ENCODE measurements around the gene ASTN2. TPM values are rescaled to one million over a fixed set of nuclear protein-coding genes. Genes with fewer than 3 reads are reported as not detected.

The ASTN2 gene
- total RNA-seq, 1 donor from 2014 or later, result 13.6 TPM

DNA sequence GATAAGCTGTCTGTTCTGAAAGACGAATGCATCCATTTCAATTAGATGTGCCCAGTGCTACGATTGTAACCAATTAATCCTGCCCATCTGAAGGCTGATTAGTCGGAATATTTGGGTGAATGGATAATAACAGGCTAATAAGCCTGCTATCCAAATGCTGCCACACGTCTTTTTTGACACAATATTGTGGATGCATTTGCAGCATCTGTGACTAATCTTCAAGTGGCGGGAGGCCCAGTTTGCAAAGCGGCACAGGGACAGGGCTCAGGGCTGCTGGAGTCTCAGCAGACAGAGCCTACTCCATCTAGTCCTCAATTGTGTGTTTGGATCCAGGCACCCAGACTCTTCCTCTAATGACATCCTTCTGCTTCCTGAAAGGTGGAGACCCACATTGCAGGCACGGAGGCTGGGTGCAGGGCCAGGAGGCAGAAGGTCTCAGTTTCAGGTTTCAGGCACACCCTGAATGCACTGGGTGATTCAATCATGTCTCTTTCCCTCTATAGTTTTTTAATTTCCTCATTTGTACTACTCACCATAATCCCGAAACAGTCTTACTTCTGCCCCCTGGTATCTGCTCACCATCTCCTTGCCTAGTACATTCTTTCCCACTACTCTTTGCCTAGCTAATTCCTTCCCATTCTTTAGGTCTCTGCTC is 169.6 kb downstream of the ASTN2 start:
- H3K4me2 ChIP-seq (ENCODE audit: low read length), result no peak overlapping the region
- no peaks in the 10 kb centered on the region for H3K9me3 ChIP-seq (ENCODE audit: insufficient read depth, low read depth, low read length)
- H4K20me1 ChIP-seq (ENCODE audit: insufficient read depth, low read length), result no peaks in the 10 kb centered on the region
- Mint-ChIP-seq H3K9me3 (ENCODE audit: unreplicated experiment) (no peaks in the 10 kb centered on the region), H3K27me3 (ENCODE audit: low read depth, unreplicated experiment) (no peaks in the 10 kb centered on the region), H3K4me1 (ENCODE audit: low read depth, unreplicated experiment) (no peaks in the 10 kb centered on the region), H3K4me3 (ENCODE audit: unreplicated experiment) (no peak overlapping the region), H3K36me3 (ENCODE audit: low read depth, unreplicated experiment) (no peaks in the 10 kb centered on the region), H3K27ac (ENCODE audit: unreplicated experiment) (no peak overlapping the region)
- TF ChIP-seq, protein P1, sequence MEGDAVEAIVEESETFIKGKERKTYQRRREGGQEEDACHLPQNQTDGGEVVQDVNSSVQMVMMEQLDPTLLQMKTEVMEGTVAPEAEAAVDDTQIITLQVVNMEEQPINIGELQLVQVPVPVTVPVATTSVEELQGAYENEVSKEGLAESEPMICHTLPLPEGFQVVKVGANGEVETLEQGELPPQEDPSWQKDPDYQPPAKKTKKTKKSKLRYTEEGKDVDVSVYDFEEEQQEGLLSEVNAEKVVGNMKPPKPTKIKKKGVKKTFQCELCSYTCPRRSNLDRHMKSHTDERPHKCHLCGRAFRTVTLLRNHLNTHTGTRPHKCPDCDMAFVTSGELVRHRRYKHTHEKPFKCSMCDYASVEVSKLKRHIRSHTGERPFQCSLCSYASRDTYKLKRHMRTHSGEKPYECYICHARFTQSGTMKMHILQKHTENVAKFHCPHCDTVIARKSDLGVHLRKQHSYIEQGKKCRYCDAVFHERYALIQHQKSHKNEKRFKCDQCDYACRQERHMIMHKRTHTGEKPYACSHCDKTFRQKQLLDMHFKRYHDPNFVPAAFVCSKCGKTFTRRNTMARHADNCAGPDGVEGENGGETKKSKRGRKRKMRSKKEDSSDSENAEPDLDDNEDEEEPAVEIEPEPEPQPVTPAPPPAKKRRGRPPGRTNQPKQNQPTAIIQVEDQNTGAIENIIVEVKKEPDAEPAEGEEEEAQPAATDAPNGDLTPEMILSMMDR (IDR thresholded peaks at IDR 0.05; ENCODE audit: insufficient read depth, low read depth, low read length), result no peak
- no peak for TF ChIP-seq EZH2 (IDR thresholded peaks at IDR 0.05; ENCODE audit: insufficient read depth, low read length)
- peaks cover 3% of the 10 kb centered on the region for H3K27me3 ChIP-seq (ENCODE audit: insufficient read depth, low read length)
- H3K79me2 ChIP-seq (ENCODE audit: insufficient read depth, low read length), result no peaks in the 10 kb centered on the region
- DNase-seq (ENCODE audit: low read depth), result no peak
- no peaks in the 10 kb centered on the region for H3K4me1 ChIP-seq (ENCODE audit: insufficient read depth, low read length)
- no peak overlapping the region for H3K9ac ChIP-seq (ENCODE audit: low read length)
- no peak overlapping the region for H3K27ac ChIP-seq (ENCODE audit: low read depth, low read length)
- FAIRE-seq, result no peak
- no peaks in the 10 kb centered on the region for H3K36me3 ChIP-seq (ENCODE audit: insufficient read depth, low read length)
- H2AFZ ChIP-seq (ENCODE audit: low read depth, low read length), result no peak overlapping the region
- no peak overlapping the region for H3K4me3 ChIP-seq (ENCODE audit: insufficient read depth, low read depth, low read length)

DNA sequence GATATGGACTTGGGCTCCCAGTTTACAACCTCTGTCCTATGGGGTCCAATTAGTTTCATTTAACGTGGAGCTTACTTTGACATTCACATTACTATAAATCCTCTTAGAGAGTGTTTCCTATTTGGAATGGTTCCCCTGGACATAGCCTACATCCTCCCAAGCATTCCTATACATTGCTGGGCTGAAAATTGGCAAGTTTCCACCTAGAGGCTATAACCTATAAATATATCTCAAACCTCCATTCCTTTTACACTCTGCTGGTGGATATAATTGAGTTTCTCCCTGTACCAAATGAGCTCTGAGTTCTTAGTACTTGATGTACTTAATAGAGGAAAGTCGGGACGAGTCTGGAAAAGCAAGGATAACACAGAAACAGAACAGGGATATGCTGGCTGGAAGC is 172.8 kb downstream of the ASTN2 start:
- H3K9ac ChIP-seq (ENCODE audit: low read length), result no peak overlapping the region
- FAIRE-seq, result no peak
- Mint-ChIP-seq H3K9me3 (ENCODE audit: unreplicated experiment) (no peaks in the 10 kb centered on the region), H3K36me3 (ENCODE audit: low read depth, unreplicated experiment) (no peaks in the 10 kb centered on the region), H3K27ac (ENCODE audit: unreplicated experiment) (no peak overlapping the region), H3K27me3 (ENCODE audit: low read depth, unreplicated experiment) (no peaks in the 10 kb centered on the region), H3K4me1 (ENCODE audit: low read depth, unreplicated experiment) (no peaks in the 10 kb centered on the region), H3K4me3 (ENCODE audit: unreplicated experiment) (no peak overlapping the region)
- H3K9me3 ChIP-seq (ENCODE audit: insufficient read depth, low read depth, low read length), result no peaks in the 10 kb centered on the region
- TF ChIP-seq, protein P1 (IDR thresholded peaks at IDR 0.05; ENCODE audit: insufficient read depth, low read depth, low read length), result no peak
- H3K4me2 ChIP-seq (ENCODE audit: low read length), result no peak overlapping the region
- H3K79me2 ChIP-seq (ENCODE audit: insufficient read depth, low read length), result no peaks in the 10 kb centered on the region
- no peaks in the 10 kb centered on the region for H4K20me1 ChIP-seq (ENCODE audit: insufficient read depth, low read length)
- no peaks in the 10 kb centered on the region for H3K36me3 ChIP-seq (ENCODE audit: insufficient read depth, low read length)
- DNase-seq (ENCODE audit: low read depth), result no peak
- no peaks in the 10 kb centered on the region for H3K4me1 ChIP-seq (ENCODE audit: insufficient read depth, low read length)
- peaks cover 3% of the 10 kb centered on the region for H3K27me3 ChIP-seq (ENCODE audit: insufficient read depth, low read length)
- H3K4me3 ChIP-seq (ENCODE audit: insufficient read depth, low read depth, low read length), result no peak overlapping the region
- no peak overlapping the region for H2AFZ ChIP-seq (ENCODE audit: low read depth, low read length)
- no peak overlapping the region for H3K27ac ChIP-seq (ENCODE audit: low read depth, low read length)

- H3K9me3 Mint-ChIP-seq (ENCODE audit: unreplicated experiment), result no peaks in the 10 kb centered on the region
- no peaks in the 10 kb centered on the region for H3K4me1 ChIP-seq (ENCODE audit: insufficient read depth, low read length)
- H4K20me1 ChIP-seq (ENCODE audit: insufficient read depth, low read length), result no peaks in the 10 kb centered on the region
Measured at GRCh38 chr9:117239428-117239827, 175.4 kb downstream of the ASTN2 start.

More at GRCh38 chr9:117239428-117239827, 175.4 kb downstream of the ASTN2 start:
- no peak overlapping the region for H3K9ac ChIP-seq (ENCODE audit: low read length)
- no peaks in the 10 kb centered on the region for H3K27me3 ChIP-seq (ENCODE audit: insufficient read depth, low read length)
- H3K4me1 Mint-ChIP-seq (ENCODE audit: low read depth, unreplicated experiment), result no peaks in the 10 kb centered on the region
- no peak overlapping the region for H2AFZ ChIP-seq (ENCODE audit: low read depth, low read length)
- no peaks in the 10 kb centered on the region for H3K79me2 ChIP-seq (ENCODE audit: insufficient read depth, low read length)
- no peak overlapping the region for H3K27ac Mint-ChIP-seq (ENCODE audit: unreplicated experiment)
- no peaks in the 10 kb centered on the region for H3K36me3 ChIP-seq (ENCODE audit: insufficient read depth, low read length)
- FAIRE-seq (no peak), DNase-seq (ENCODE audit: low read depth) (no peak)
- H3K4me2 ChIP-seq (ENCODE audit: low read length), result no peak overlapping the region
- no peaks in the 10 kb centered on the region for H3K36me3 Mint-ChIP-seq (ENCODE audit: low read depth, unreplicated experiment)
- no peak overlapping the region for H3K27ac ChIP-seq (ENCODE audit: low read depth, low read length)
- H3K27me3 Mint-ChIP-seq (ENCODE audit: low read depth, unreplicated experiment), result peaks cover 2% of the 10 kb centered on the region
- no peak overlapping the region for H3K4me3 Mint-ChIP-seq (ENCODE audit: unreplicated experiment)
- no peak for TF ChIP-seq EZH2 (IDR thresholded peaks at IDR 0.05; ENCODE audit: insufficient read depth, low read length)
- TF ChIP-seq, protein P1 (IDR thresholded peaks at IDR 0.05; ENCODE audit: insufficient read depth, low read depth, low read length), result no peak
- H3K9me3 ChIP-seq (ENCODE audit: insufficient read depth, low read depth, low read length), result no peaks in the 10 kb centered on the region
- H3K4me3 ChIP-seq (ENCODE audit: insufficient read depth, low read depth, low read length), result no peak overlapping the region
